ENCODE results near the gene SNAPIN.

DNA sequence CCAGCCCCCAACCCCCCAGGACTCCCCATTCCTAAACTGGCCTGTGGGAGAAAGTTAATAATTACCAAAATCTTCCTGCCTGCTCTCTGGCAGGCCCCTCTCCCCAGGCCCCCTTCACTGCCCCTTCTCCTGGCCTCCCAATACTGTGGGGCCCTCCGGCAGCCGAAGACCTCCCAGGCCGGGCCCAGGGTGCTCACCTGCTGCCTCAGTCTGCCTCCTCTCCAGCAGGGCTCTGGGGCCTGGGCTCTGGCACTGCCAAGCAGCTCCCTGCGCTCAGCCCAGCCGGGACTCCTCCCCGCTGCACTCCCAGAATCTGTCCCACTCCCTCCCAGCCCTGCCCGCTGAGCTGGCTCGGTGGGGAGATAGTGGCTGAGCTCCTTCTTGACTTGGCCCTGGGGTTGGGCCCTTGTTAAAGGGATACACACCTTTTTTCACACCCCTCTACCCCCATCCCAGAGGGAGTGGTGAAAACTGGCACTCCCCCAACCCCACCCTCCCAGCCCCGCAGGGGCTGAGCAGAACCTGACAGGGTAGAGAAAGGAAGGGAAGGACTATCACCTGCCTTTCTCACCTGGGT, 45.7 kb upstream of the SNAPIN start, which contains the start of gene S100A16:
- TF ChIP-seq SIN3A (IDR thresholded peaks at IDR 0.05; ENCODE audit: borderline replicate concordance, insufficient read depth, low read depth, low read length) = no peak
- TF ChIP-seq, protein P1, sequence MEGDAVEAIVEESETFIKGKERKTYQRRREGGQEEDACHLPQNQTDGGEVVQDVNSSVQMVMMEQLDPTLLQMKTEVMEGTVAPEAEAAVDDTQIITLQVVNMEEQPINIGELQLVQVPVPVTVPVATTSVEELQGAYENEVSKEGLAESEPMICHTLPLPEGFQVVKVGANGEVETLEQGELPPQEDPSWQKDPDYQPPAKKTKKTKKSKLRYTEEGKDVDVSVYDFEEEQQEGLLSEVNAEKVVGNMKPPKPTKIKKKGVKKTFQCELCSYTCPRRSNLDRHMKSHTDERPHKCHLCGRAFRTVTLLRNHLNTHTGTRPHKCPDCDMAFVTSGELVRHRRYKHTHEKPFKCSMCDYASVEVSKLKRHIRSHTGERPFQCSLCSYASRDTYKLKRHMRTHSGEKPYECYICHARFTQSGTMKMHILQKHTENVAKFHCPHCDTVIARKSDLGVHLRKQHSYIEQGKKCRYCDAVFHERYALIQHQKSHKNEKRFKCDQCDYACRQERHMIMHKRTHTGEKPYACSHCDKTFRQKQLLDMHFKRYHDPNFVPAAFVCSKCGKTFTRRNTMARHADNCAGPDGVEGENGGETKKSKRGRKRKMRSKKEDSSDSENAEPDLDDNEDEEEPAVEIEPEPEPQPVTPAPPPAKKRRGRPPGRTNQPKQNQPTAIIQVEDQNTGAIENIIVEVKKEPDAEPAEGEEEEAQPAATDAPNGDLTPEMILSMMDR (IDR thresholded peaks at IDR 0.05) = no peak
- no peak for TF ChIP-seq POLR2AphosphoS5 (IDR thresholded peaks at IDR 0.05; ENCODE audit: low read depth, low read length)

Measured in Panc1 (cell line).